ENCODE results near the gene FXYD6. TPM values are rescaled to one million over a fixed set of nuclear protein-coding genes. Genes with fewer than 3 reads are reported as not detected.

Gene FXYD6
- total RNA-seq, 2 donors from 2014 or later: 16.8 to 23.9 TPM

GRCh38 chr11:117878939-117879475 is 2.5 kb upstream of the FXYD6 start:
- H3K27me3 ChIP-seq: peaks cover 0 to 7% of the 10 kb centered on the region in 2 donors
- H3K36me3 ChIP-seq (replicated peaks in 1 of 2; ENCODE audit: insufficient read depth in 1 of 2, low read depth in 2 of 2): no peaks in the 10 kb centered on the region
- no peak overlapping the region for H3K27ac ChIP-seq
- DNase-seq (no peak), ATAC-seq (no peak)
- H3K4me3 ChIP-seq: no peak overlapping the region
- H3K9me3 ChIP-seq: no peaks in the 10 kb centered on the region
- no peak for TF ChIP-seq CTCF (IDR thresholded peaks at IDR 0.05)
- no peak for TF ChIP-seq POLR2A (IDR thresholded peaks at IDR 0.05)
- intact Hi-C loops (cut with DNase I): no loop called here
- peaks cover 17% of the 10 kb centered on the region for H3K4me1 ChIP-seq
- WGBS, 2 donors: 77 to 78% methylated on average over 3 of the region's 3 CpGs

GRCh38 chr11:117878314-117878938 is 2.0 kb upstream of the FXYD6 start:
- H3K27ac ChIP-seq: no peak overlapping the region
- H3K27me3 ChIP-seq: peaks cover 0 to 7% of the 10 kb centered on the region in 2 donors
- intact Hi-C loops (cut with DNase I): no loop called here

GRCh38 chr11:117877120-117877784 is 794 bp upstream of the FXYD6 start:
- Histone ChIP-seq H3K27me3 (peaks cover 0 to 7% of the 10 kb centered on the region in 2 donors), H3K4me3 (no peak overlapping the region), H3K4me1 (peaks cover 17% of the 10 kb centered on the region), H3K36me3 (replicated peaks in 1 of 2; ENCODE audit: insufficient read depth in 1 of 2, low read depth in 2 of 2) (no peaks in the 10 kb centered on the region), H3K9me3 (no peaks in the 10 kb centered on the region), H3K27ac (peak overlapping the region in 1 of 4 donors; percentile 15)
- DNase-seq: no peak
- intact Hi-C loops (cut with DNase I): no loop called here
- WGBS, 2 donors: 47 to 48% methylated on average over 12 of the region's 12 CpGs
- TF ChIP-seq CTCF (IDR thresholded peaks at IDR 0.05) (no peak), POLR2A (IDR thresholded peaks at IDR 0.05) (no peak)
- ATAC-seq: peak; percentile 8

More at GRCh38 chr11:117878314-117878938, 2.0 kb upstream of the FXYD6 start:
- no peaks in the 10 kb centered on the region for H3K9me3 ChIP-seq
- no peaks in the 10 kb centered on the region for H3K36me3 ChIP-seq (replicated peaks in 1 of 2; ENCODE audit: insufficient read depth in 1 of 2, low read depth in 2 of 2)
- TF ChIP-seq POLR2A (IDR thresholded peaks at IDR 0.05) (no peak), CTCF (IDR thresholded peaks at IDR 0.05) (no peak)
- 76 to 88% methylated on average over 6 of the region's 6 CpGs for WGBS, 2 donors
- no peak for ATAC-seq
- peaks cover 17% of the 10 kb centered on the region for H3K4me1 ChIP-seq
- no peak overlapping the region for H3K4me3 ChIP-seq
- no peak for DNase-seq

- no peak for ATAC-seq
Measured at GRCh38 chr11:117876059-117876340, 458 bp downstream of the FXYD6 start.

More at GRCh38 chr11:117876059-117876340, 458 bp downstream of the FXYD6 start:
- TF ChIP-seq CTCF (IDR thresholded peaks at IDR 0.05) (no peak), POLR2A (IDR thresholded peaks at IDR 0.05) (no peak)
- Histone ChIP-seq H3K9me3 (no peaks in the 10 kb centered on the region), H3K36me3 (replicated peaks in 1 of 2; ENCODE audit: insufficient read depth in 1 of 2, low read depth in 2 of 2) (no peaks in the 10 kb centered on the region), H3K4me3 (no peak overlapping the region), H3K27me3 (peaks cover 0 to 7% of the 10 kb centered on the region in 2 donors), H3K27ac (peak overlapping the region in 2 of 4 donors; percentile 15), H3K4me1 (peaks cover 17% of the 10 kb centered on the region)
- no peak for DNase-seq
- intact Hi-C loops (cut with DNase I): no loop called here
- WGBS, 2 donors: 2 to 5% methylated on average over 9 of the region's 9 CpGs
